CD1c-positive myeloid dendritic cell (primary cell): ENCODE results near the gene C8A.

Experiments used
- DNase-seq: peaks from one replicate; pipeline ENCODE4 v3.0.0-alpha.2; 2016; ENCODE audit errors: extremely low spot score

The C8A gene

GRCh38 chr1:56854521-56855099 is at the start of gene C8A:
Gene C8A, plus strand, starts transcription at chr1:56854797. Its CDS starts 105 bp downstream, at chr1:56854902.
- DNase-seq, result no peak

- no peak for DNase-seq
Observed at GRCh38 chr1:56806804-56807203, 47.8 kb upstream of the C8A start.

GRCh38 chr1:56808410-56808809 is 46.2 kb upstream of the C8A start:
- DNase-seq, result no peak

GRCh38 chr1:56811331-56811730 is 43.3 kb upstream of the C8A start:
- no peak for DNase-seq

- DNase-seq, result no peak
Observed at GRCh38 chr1:56814205-56814604, 40.4 kb upstream of the C8A start.

- DNase-seq, result no peak
Observed at GRCh38 chr1:56816264-56816663, 38.3 kb upstream of the C8A start.

- peak; percentile 2 for DNase-seq
Observed at GRCh38 chr1:56816909-56817308, 37.7 kb upstream of the C8A start.

- no peak for DNase-seq
Observed at GRCh38 chr1:56817716-56818463, 36.7 kb upstream of the C8A start.

- DNase-seq, result no peak
Observed at GRCh38 chr1:56819387-56819899, 35.2 kb upstream of the C8A start, which contains the start of gene FYB2. Gene FYB2, minus strand, starts transcription at chr1:56819404. Its CDS starts 114 bp downstream, at chr1:56819290.

- DNase-seq, result peak; percentile 77
Observed at GRCh38 chr1:56820755-56821461, 33.7 kb upstream of the C8A start.

- peak; percentile 35 for DNase-seq
Observed at GRCh38 chr1:56821462-56821797, 33.2 kb upstream of the C8A start.

- DNase-seq, result no peak
Observed at GRCh38 chr1:56824271-56824670, 30.3 kb upstream of the C8A start.

GRCh38 chr1:56824938-56825337 is 29.7 kb upstream of the C8A start:
- no peak for DNase-seq

GRCh38 chr1:56825436-56825835 is 29.2 kb upstream of the C8A start:
- no peak for DNase-seq

- no peak for DNase-seq
Observed at GRCh38 chr1:56827711-56828110, 26.9 kb upstream of the C8A start.

GRCh38 chr1:56830052-56830451 is 24.5 kb upstream of the C8A start:
- DNase-seq, result no peak

- peak; percentile 79 for DNase-seq
Observed at GRCh38 chr1:56831871-56832693, 22.5 kb upstream of the C8A start.

GRCh38 chr1:56833088-56833487 is 21.5 kb upstream of the C8A start:
- DNase-seq, result no peak

- DNase-seq, result no peak
Observed at GRCh38 chr1:56834137-56834900, 20.3 kb upstream of the C8A start.

GRCh38 chr1:56835657-56836056 is 18.9 kb upstream of the C8A start:
- DNase-seq, result no peak

- DNase-seq, result no peak
Observed at GRCh38 chr1:56836359-56836758, 18.2 kb upstream of the C8A start.
